ENCODE results near the gene RGL1. TPM values are rescaled to one million over a fixed set of nuclear protein-coding genes. Genes with fewer than 3 reads are reported as not detected.

RGL1 gene
- total and polyA plus RNA-seq, 2 donors (not counting 3 experiments of a cell fraction or from before 2014, with no cell fraction given), result 19.8 to 35.3 TPM

GRCh38 chr1:183883623-183884022, 78.7 kb downstream of the RGL1 start:
- Histone ChIP-seq H3K9me3 (replicated peaks; ENCODE audit: control insufficient read depth, insufficient read depth, low read length) (no peaks in the 10 kb centered on the region), H3K27ac (ENCODE audit: insufficient read depth, low read depth, low read length) (no peak overlapping the region), H3K4me2 (ENCODE audit: insufficient read depth, low read length) (no peak overlapping the region), H3K36me3 (ENCODE audit: control insufficient read depth in 2 of 2, extremely low read depth in 1 of 2, insufficient read depth in 2 of 2, low read length in 2 of 2) (peaks cover 8 to 12% of the 10 kb centered on the region in 2 experiments), H3K4me1 (ENCODE audit: control insufficient read depth, extremely low read depth, insufficient read depth, low read length) (peaks cover 44% of the 10 kb centered on the region), H4K20me1 (replicated peaks; ENCODE audit: control insufficient read depth, extremely low read depth, insufficient read depth, low read length) (no peaks in the 10 kb centered on the region), H3K4me3 (replicated peaks in 1 of 3; ENCODE audit: insufficient read depth in 1 of 3, low read depth in 1 of 3, low read length in 3 of 3) (no peak overlapping the region), H3K9me1 (replicated peaks; ENCODE audit: control insufficient read depth, extremely low read depth, insufficient read depth, low read length) (no peaks in the 10 kb centered on the region), H2AFZ (ENCODE audit: low read depth, low read length) (no peak overlapping the region), H3K27me3 (ENCODE audit: control insufficient read depth in 2 of 2, insufficient read depth in 2 of 2, low read length in 2 of 2) (no peaks in the 10 kb centered on the region), H3K79me2 (ENCODE audit: control insufficient read depth, insufficient read depth, low read length) (no peaks in the 10 kb centered on the region), H3K9ac (replicated peaks; ENCODE audit: extremely low read depth, insufficient read depth, low read length) (no peak overlapping the region)
- ChIA-PET POLR2A (no interaction called here), CTCF (interaction anchor here (3.9 kb wide), 1 partner anchor 32 kb away, joined by 36 read pairs; no protein-coding TSS in a partner anchor)
- intact Hi-C loops (cut with micrococcal nuclease), result no loop called here
- no TSS peak for BruUV-seq (replicated peaks)
- dilution Hi-C loops (cut with MboI; ENCODE audit: extremely low pct_ligation_motif_present, low sequenced_read_pairs), result no loop called here
- no peak for TF ChIP-seq EZH2 (IDR thresholded peaks at IDR 0.05; ENCODE audit: borderline replicate concordance, low read depth, low read length, severe bottlenecking)
- TF ChIP-seq JUN (IDR thresholded peaks at IDR 0.05; ENCODE audit: borderline replicate concordance, insufficient read depth, insufficient read length, low read depth), result no peak
- TF ChIP-seq GATA2 (IDR thresholded peaks at IDR 0.05; ENCODE audit: insufficient read depth, insufficient read length, low read depth, low read length), result no peak
- TF ChIP-seq MYC (IDR thresholded peaks at IDR 0.05; ENCODE audit: low read depth, low read length), result no peak
- no peak for TF ChIP-seq POLR2AphosphoS5 (IDR thresholded peaks at IDR 0.05; ENCODE audit: insufficient read depth, low read depth, low read length)
- TF ChIP-seq, protein P1, sequence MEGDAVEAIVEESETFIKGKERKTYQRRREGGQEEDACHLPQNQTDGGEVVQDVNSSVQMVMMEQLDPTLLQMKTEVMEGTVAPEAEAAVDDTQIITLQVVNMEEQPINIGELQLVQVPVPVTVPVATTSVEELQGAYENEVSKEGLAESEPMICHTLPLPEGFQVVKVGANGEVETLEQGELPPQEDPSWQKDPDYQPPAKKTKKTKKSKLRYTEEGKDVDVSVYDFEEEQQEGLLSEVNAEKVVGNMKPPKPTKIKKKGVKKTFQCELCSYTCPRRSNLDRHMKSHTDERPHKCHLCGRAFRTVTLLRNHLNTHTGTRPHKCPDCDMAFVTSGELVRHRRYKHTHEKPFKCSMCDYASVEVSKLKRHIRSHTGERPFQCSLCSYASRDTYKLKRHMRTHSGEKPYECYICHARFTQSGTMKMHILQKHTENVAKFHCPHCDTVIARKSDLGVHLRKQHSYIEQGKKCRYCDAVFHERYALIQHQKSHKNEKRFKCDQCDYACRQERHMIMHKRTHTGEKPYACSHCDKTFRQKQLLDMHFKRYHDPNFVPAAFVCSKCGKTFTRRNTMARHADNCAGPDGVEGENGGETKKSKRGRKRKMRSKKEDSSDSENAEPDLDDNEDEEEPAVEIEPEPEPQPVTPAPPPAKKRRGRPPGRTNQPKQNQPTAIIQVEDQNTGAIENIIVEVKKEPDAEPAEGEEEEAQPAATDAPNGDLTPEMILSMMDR (IDR thresholded peaks at IDR 0.05; ENCODE audit: extremely low read depth in 1 of 2, insufficient read depth in 1 of 2, low read depth in 1 of 2, low read length in 2 of 2), result no peak
- no peak for TF ChIP-seq FOS (IDR thresholded peaks at IDR 0.05; ENCODE audit: borderline replicate concordance, insufficient read depth, low read length)
- TF ChIP-seq, protein P2, sequence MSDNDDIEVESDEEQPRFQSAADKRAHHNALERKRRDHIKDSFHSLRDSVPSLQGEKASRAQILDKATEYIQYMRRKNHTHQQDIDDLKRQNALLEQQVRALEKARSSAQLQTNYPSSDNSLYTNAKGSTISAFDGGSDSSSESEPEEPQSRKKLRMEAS (IDR thresholded peaks at IDR 0.05; ENCODE audit: insufficient read depth, insufficient read length), result no peak
- no peak for TF ChIP-seq POLR2A (IDR thresholded peaks at IDR 0.05; ENCODE audit: low read depth, low read length)
- DNase-seq (ENCODE audit: low read depth, low spot score) (no peak), FAIRE-seq (no peak)

Data from endothelial cell of umbilical vein (primary cell).